Neural progenitor cell (in vitro differentiated cells): ENCODE data around the gene SFTPD. TPM values are rescaled to one million over a fixed set of nuclear protein-coding genes. Genes with fewer than 3 reads are reported as not detected.

Experiments
- DNase-seq: peaks from one replicate; pipeline ENCODE4 v3.0.0-alpha.2; 2016; ENCODE audit warnings: low spot score
- H2AFZ ChIP-seq: fragments of 200-600 bp; sonication (generic); replicated peaks from 2 replicates; pipeline ENCODE4 v1.6.1; 2016; ENCODE audit warnings: antibody characterized with exemption
- H3F3A ChIP-seq: fragments of 200-600 bp; sonication (generic); 2 replicates; pipeline ENCODE4 v1.6.1; 2016; ENCODE audit warnings: antibody characterized with exemption, low read depth
- H3K27ac ChIP-seq: fragments of 200-600 bp; sonication (generic); 2 replicates; pipeline ENCODE4 v1.5.1; 2016; ENCODE audit warnings: mild to moderate bottlenecking
- H3K27me3 ChIP-seq: fragments of 200-600 bp; sonication (generic); 2 replicates; pipeline ENCODE4 v1.6.1; 2016; ENCODE audit warnings: mild to moderate bottlenecking, moderate library complexity
- H3K36me3 ChIP-seq: fragments of 200-600 bp; sonication (generic); 2 replicates; pipeline ENCODE4 v1.5.1; 2016
- H3K4me1 ChIP-seq: fragments of 200-600 bp; sonication (generic); 2 replicates; pipeline ENCODE4 v1.6.1; 2016; ENCODE audit warnings: mixed run types
- H3K4me2 ChIP-seq: fragments of 200-600 bp; sonication (generic); 2 replicates; pipeline ENCODE4 v1.6.1; 2016
- H3K4me3 ChIP-seq: fragments of 200-600 bp; sonication (generic); 2 replicates; pipeline ENCODE4 v1.5.1; 2016
- H3K79me2 ChIP-seq: fragments of 200-600 bp; sonication (generic); 2 replicates; pipeline ENCODE4 v1.6.1; 2016; ENCODE audit warnings: low read depth
- H3K9ac ChIP-seq: fragments of 200-600 bp; sonication (generic); 2 replicates; pipeline ENCODE4 v1.6.1; 2016
- H3K9me3 ChIP-seq: fragments of 200-600 bp; sonication (generic); 2 replicates; pipeline ENCODE4 v1.5.1; 2016; ENCODE audit warnings: low read depth
- H4K20me1 ChIP-seq: fragments of 200-600 bp; sonication (generic); 2 replicates; pipeline ENCODE4 v1.6.1; 2016; ENCODE audit warnings: low read depth
- H3K27ac Mint-ChIP-seq: 3 replicates; pipeline ENCODE4 v1.8.0; 2021; ENCODE audit warnings: mixed read lengths
- H3K27me3 Mint-ChIP-seq: 2 replicates; pipeline ENCODE4 v1.8.0; 2022; ENCODE audit warnings: low read depth, mild to moderate bottlenecking, inconsistent platforms, moderate library complexity, mixed read lengths; ENCODE audit not compliant: insufficient read depth
- H3K36me3 Mint-ChIP-seq: 3 replicates; pipeline ENCODE4 v1.8.0; 2021; ENCODE audit warnings: mixed read lengths
- H3K4me1 Mint-ChIP-seq: 3 replicates; pipeline ENCODE4 v1.8.0; 2021; ENCODE audit warnings: mixed read lengths
- H3K4me3 Mint-ChIP-seq: 3 replicates; pipeline ENCODE4 v1.8.0; 2021; ENCODE audit warnings: mild to moderate bottlenecking, moderate library complexity, mixed read lengths
- H3K9me3 Mint-ChIP-seq: 3 replicates; pipeline ENCODE4 v1.8.0; 2020; ENCODE audit warnings: mixed read lengths
- EZH2 ChIP-seq: fragments of 200-600 bp; sonication (generic); IDR thresholded peaks from 2 replicates; pipeline ENCODE4 v1.6.1; 2017; ENCODE audit warnings: antibody characterized with exemption, mild to moderate bottlenecking, moderate library complexity
- EZH2phosphoT487 ChIP-seq: fragments of 200-600 bp; sonication (generic); IDR thresholded peaks from 2 replicates; pipeline ENCODE4 v1.6.1; 2017; ENCODE audit warnings: antibody characterized with exemption
- total RNA-seq: library from RNA; depleted of rRNA; stranded (reverse); fragments of >200 nt; gene quantifications from 2 replicates; pipeline ENCODE4 v1.2.3, GENCODE V29; 2015; ENCODE audit warnings: low replicate concordance
- TF ChIP-seq, protein P1 (sequence below): fragments of 200-600 bp; sonication (generic); IDR thresholded peaks from 2 replicates; pipeline ENCODE4 v1.5.1; 2017; ENCODE audit warnings: antibody characterized with exemption, mild to moderate bottlenecking

SFTPD gene
- total RNA-seq, 1 donor from 2014 or later: not detected

DNA sequence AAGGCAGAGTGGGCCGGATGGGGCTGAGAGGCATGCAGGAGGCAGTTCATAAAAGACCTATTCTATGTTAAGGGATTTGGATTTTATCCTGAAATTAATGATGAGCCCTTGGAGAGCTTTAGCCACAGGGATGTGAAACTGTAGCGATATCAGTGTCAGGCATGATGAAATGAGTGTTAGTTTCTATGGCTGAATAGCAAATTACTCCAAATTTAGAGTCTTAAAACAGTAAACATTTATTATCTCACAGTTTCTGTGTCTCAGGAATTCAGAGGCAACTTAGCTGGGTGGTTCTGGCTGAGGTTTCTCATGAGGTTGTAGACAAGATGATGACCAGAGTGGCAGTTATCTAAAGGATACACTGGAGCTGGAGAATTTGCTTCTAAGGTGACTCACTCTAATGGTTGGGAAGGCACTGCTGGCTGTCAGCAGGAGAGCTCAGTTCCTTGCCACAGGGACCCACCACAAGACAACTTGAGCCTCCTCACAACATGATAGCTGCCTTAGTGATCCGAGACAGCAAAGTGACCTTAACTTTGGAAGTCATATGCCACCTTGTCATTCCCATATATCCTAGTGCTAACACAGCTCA lies 36.7 kb upstream of the SFTPD start:
- Mint-ChIP-seq H3K27me3 (peaks cover 25% of the 10 kb centered on the region), H3K27ac (no peak overlapping the region), H3K36me3 (peaks cover 2% of the 10 kb centered on the region), H3K4me1 (peaks cover 2% of the 10 kb centered on the region), H3K9me3 (peaks cover 12% of the 10 kb centered on the region), H3K4me3 (no peak overlapping the region)
- no peak for DNase-seq
- no peak overlapping the region for H3K4me2 ChIP-seq
- no peak overlapping the region for H3K27ac ChIP-seq
- peaks cover 55% of the 10 kb centered on the region for H3K27me3 ChIP-seq
- H2AFZ ChIP-seq: no peak overlapping the region
- peaks cover 3% of the 10 kb centered on the region for H3K4me1 ChIP-seq
- TF ChIP-seq EZH2phosphoT487 (no peak), EZH2 (no peak)
- TF ChIP-seq, protein P1, sequence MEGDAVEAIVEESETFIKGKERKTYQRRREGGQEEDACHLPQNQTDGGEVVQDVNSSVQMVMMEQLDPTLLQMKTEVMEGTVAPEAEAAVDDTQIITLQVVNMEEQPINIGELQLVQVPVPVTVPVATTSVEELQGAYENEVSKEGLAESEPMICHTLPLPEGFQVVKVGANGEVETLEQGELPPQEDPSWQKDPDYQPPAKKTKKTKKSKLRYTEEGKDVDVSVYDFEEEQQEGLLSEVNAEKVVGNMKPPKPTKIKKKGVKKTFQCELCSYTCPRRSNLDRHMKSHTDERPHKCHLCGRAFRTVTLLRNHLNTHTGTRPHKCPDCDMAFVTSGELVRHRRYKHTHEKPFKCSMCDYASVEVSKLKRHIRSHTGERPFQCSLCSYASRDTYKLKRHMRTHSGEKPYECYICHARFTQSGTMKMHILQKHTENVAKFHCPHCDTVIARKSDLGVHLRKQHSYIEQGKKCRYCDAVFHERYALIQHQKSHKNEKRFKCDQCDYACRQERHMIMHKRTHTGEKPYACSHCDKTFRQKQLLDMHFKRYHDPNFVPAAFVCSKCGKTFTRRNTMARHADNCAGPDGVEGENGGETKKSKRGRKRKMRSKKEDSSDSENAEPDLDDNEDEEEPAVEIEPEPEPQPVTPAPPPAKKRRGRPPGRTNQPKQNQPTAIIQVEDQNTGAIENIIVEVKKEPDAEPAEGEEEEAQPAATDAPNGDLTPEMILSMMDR: no peak
- H3K79me2 ChIP-seq: no peaks in the 10 kb centered on the region
- H3K36me3 ChIP-seq: no peaks in the 10 kb centered on the region
- H3K4me3 ChIP-seq: no peak overlapping the region
- H3K9me3 ChIP-seq: no peaks in the 10 kb centered on the region
- no peak overlapping the region for H3K9ac ChIP-seq
- H4K20me1 ChIP-seq: no peaks in the 10 kb centered on the region
- peaks cover 3% of the 10 kb centered on the region for H3F3A ChIP-seq

DNA sequence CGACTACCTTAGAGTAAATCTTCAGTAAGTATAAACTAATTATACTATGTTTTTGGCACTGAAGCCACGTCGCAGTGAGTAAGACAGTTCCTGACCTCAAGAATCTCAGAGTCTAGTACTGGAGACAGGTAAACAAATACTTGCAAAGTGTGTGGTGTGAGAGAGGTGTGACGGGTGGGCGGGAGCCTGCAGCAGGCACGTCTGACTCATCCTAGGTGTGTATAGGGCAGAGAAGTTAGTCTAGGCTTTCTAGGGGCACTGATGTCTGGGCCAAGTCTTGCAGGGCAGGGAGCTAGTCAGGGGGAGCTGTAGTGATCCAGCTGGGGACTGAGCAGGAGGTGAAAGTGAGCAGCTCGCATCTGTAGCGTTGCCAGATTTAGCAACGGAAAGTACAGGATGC lies 35.9 kb upstream of the SFTPD start:
- TF ChIP-seq EZH2 (no peak), EZH2phosphoT487 (no peak)
- TF ChIP-seq, protein P1: no peak
- no peak overlapping the region for H3K27ac ChIP-seq
- H3K9ac ChIP-seq: no peak overlapping the region
- no peak overlapping the region for H3K4me2 ChIP-seq
- peaks cover 7% of the 10 kb centered on the region for H3K9me3 Mint-ChIP-seq
- no peaks in the 10 kb centered on the region for H3K36me3 ChIP-seq
- peaks cover 3% of the 10 kb centered on the region for H3F3A ChIP-seq
- peaks cover 2% of the 10 kb centered on the region for H3K4me1 Mint-ChIP-seq
- peaks cover 2% of the 10 kb centered on the region for H3K36me3 Mint-ChIP-seq
- no peak for DNase-seq
- no peak overlapping the region for H2AFZ ChIP-seq
- H3K27me3 ChIP-seq: peaks cover 63% of the 10 kb centered on the region
- H4K20me1 ChIP-seq: no peaks in the 10 kb centered on the region
- no peaks in the 10 kb centered on the region for H3K9me3 ChIP-seq
- H3K4me3 ChIP-seq: no peak overlapping the region
- no peak overlapping the region for H3K27ac Mint-ChIP-seq
- no peaks in the 10 kb centered on the region for H3K79me2 ChIP-seq
- H3K4me3 Mint-ChIP-seq: no peak overlapping the region
- H3K4me1 ChIP-seq: peaks cover 3% of the 10 kb centered on the region
- peaks cover 31% of the 10 kb centered on the region for H3K27me3 Mint-ChIP-seq

DNA sequence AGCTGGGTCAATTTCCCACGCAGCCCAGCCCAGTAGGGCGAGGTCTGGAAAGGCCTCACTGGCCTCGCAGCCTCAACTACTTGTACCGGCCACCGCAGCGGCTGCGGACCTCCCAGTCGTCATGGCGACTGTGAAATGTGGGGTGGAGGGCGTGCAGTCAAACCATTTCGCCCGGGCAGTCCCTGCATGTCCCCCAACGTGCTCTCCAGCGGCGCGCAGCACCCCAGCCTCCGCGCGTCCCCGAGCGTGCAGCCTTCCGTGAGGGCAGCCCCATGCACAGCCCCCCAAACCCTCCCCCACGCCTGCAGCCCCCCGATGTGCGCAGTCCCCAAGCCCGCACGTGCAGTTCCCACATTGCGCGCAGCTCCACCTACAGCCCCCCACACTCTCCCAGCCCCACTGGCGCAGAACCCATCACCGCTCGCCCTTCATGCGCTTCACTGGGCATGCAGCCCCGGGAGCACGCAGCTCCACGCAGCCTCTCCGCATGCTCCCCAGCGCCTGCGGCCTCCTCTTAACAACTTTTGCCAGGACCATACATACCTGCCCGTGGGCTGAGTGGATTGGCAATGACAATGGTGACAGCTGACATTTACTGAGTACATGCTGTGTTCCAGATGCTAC lies 34.5 kb upstream of the SFTPD start:
- Histone ChIP-seq H3K4me1 (peaks cover 3% of the 10 kb centered on the region), H3K36me3 (no peaks in the 10 kb centered on the region), H3K79me2 (no peaks in the 10 kb centered on the region), H3K4me3 (no peak overlapping the region), H3K9me3 (no peaks in the 10 kb centered on the region), H3K27me3 (peaks cover 75% of the 10 kb centered on the region), H3F3A (peaks cover 3% of the 10 kb centered on the region), H3K27ac (no peak overlapping the region), H2AFZ (no peak overlapping the region), H4K20me1 (no peaks in the 10 kb centered on the region), H3K4me2 (no peak overlapping the region), H3K9ac (no peak overlapping the region)
- H3K27ac Mint-ChIP-seq: no peak overlapping the region
- H3K4me1 Mint-ChIP-seq: peaks cover 2% of the 10 kb centered on the region
- peak overlapping the region; percentile 59 for H3K4me3 Mint-ChIP-seq
- peaks cover 2% of the 10 kb centered on the region for H3K9me3 Mint-ChIP-seq
- H3K27me3 Mint-ChIP-seq: peaks cover 36% of the 10 kb centered on the region
- TF ChIP-seq, protein P1: no peak
- TF ChIP-seq EZH2phosphoT487 (no peak), EZH2 (no peak)
- H3K36me3 Mint-ChIP-seq: peaks cover 2% of the 10 kb centered on the region
- no peak for DNase-seq
